Activated CD4-positive, alpha-beta T cell treated with anti-CD3 and anti-CD28 coated beads for 36 hours (primary cell): ENCODE results near the gene OR8H2. TPM values are rescaled to one million over a fixed set of nuclear protein-coding genes. Genes with fewer than 3 reads are reported as not detected.

ENCODE experiments used
- ATAC-seq: fragments of 200-7000 bp; cut with Tn5 transposase; one replicate; pipeline ENCODE4 v1.10.0; 2021; ENCODE audit warnings: mild to moderate bottlenecking, moderate library complexity
- CTCF ChIA-PET: fragments of 350-600 bp; sonication (Branson Sonifier 250); formaldehyde crosslinking; loops from one replicate; lab custom pipeline; 2021; ENCODE audit warnings: antibody characterized with exemption; lab: Charles Lee
- POLR2A ChIA-PET: fragments of 350-600 bp; sonication (Branson Sonifier 250); formaldehyde crosslinking; loops from one replicate; lab custom pipeline; 2021; ENCODE audit warnings: antibody characterized with exemption, inconsistent platforms; lab: Charles Lee
- DNase-seq: peaks from one replicate; pipeline ENCODE4 v3.0.0-alpha.2; 2020
- H3K27ac Mint-ChIP-seq: one replicate; pipeline ENCODE4 v1.8.0; 2021; ENCODE audit warnings: mixed read lengths
- H3K27me3 Mint-ChIP-seq: one replicate; pipeline ENCODE4 v1.8.0; 2021; ENCODE audit warnings: mixed read lengths
- H3K36me3 Mint-ChIP-seq: one replicate; pipeline ENCODE4 v1.8.0; 2021; ENCODE audit warnings: low read depth, mixed read lengths
- H3K4me1 Mint-ChIP-seq: one replicate; pipeline ENCODE4 v1.8.0; 2021; ENCODE audit warnings: mixed read lengths
- H3K4me3 Mint-ChIP-seq: one replicate; pipeline ENCODE4 v1.8.0; 2021; ENCODE audit warnings: mild to moderate bottlenecking, moderate library complexity, mixed read lengths
- H3K9me3 Mint-ChIP-seq: one replicate; pipeline ENCODE4 v1.8.0; 2021; ENCODE audit warnings: low read depth, mixed read lengths
- intact Hi-C, 2 experiments: fragments of 100-400 bp; cut with DNase I in 1 of 2; cut with micrococcal nuclease in 1 of 2; formaldehyde crosslinking; loops; one replicate each; pipeline versions ENCODE4 v1.14.2 to v1.15.1; 2022 to 2024; cut with DNase I, micrococcal nuclease
- total RNA-seq, 2 experiments: library from RNA; stranded (reverse); gene quantifications; one replicate each; pipeline ENCODE4 v1.2.3, GENCODE V29; 2021

OR8H2 gene
- total RNA-seq, 2 experiments from 2014 or later = not detected

- no peak for DNase-seq
- Mint-ChIP-seq H3K27me3 (no peaks in the 10 kb centered on the region), H3K4me1 (no peaks in the 10 kb centered on the region), H3K9me3 (peaks cover 39% of the 10 kb centered on the region), H3K36me3 (no peaks in the 10 kb centered on the region), H3K27ac (no peak overlapping the region), H3K4me3 (no peak overlapping the region)
- ATAC-seq = no peak
- CTCF ChIA-PET = no interaction called here
- intact Hi-C loops = no loop called here
- POLR2A ChIA-PET = no interaction called here
Observed at GRCh38 chr11:56152333-56152732, 48.8 kb downstream of the OR8H2 start.

Other genes starting within 250 kb of the OR8H2 start
- gene TRIM51, start 220.4 kb upstream of the OR8H2 start, total RNA-seq = not detected
- not detected for gene OR5W2, start 189.1 kb upstream of the OR8H2 start, total RNA-seq
- gene OR5I1, start 167.3 kb upstream of the OR8H2 start, total RNA-seq = not detected
- not detected for gene OR10AG1, start 133.7 kb upstream of the OR8H2 start, total RNA-seq
- gene OR5F1, start 109.1 kb upstream of the OR8H2 start, total RNA-seq = not detected
- not detected for gene OR5AS1, start 76.0 kb upstream of the OR8H2 start, total RNA-seq
- gene OR8I2, start 10.4 kb upstream of the OR8H2 start, total RNA-seq = not detected
- gene OR8H3, start 18.7 kb downstream of the OR8H2 start, total RNA-seq = not detected
- not detected for gene OR8J3, start 36.5 kb downstream of the OR8H2 start, total RNA-seq
- not detected for gene OR8K5, start 56.6 kb downstream of the OR8H2 start, total RNA-seq
- gene OR5J2, start 72.9 kb downstream of the OR8H2 start, total RNA-seq = not detected
- gene OR5T2, start 130.6 kb downstream of the OR8H2 start, total RNA-seq = not detected
- not detected for gene OR5T3, start 148.6 kb downstream of the OR8H2 start, total RNA-seq
- not detected for gene OR5T1, start 170.5 kb downstream of the OR8H2 start, total RNA-seq
- gene OR8H1, start 188.6 kb downstream of the OR8H2 start, total RNA-seq = not detected
- not detected for gene OR8K3, start 211.5 kb downstream of the OR8H2 start, total RNA-seq
- gene OR8K1, start 242.4 kb downstream of the OR8H2 start, total RNA-seq = not detected